ENCODE data around the gene SLC30A4. TPM values are rescaled to one million over a fixed set of nuclear protein-coding genes. Genes with fewer than 3 reads are reported as not detected.

Gene SLC30A4
- polyA plus RNA-seq, 1 donor (not counting 4 experiments of a cell fraction or from before 2014, with no cell fraction given): 3.3 TPM

- TF ChIP-seq CTCF (optimal IDR thresholded peaks at IDR 0.05 in 1 of 3, IDR thresholded peaks at IDR 0.05 in 1 of 3, conservative IDR thresholded peaks at IDR 0.05 in 1 of 3; ENCODE audit: extremely low read depth in 1 of 3, insufficient read depth in 2 of 3, low read length in 3 of 3) (no peak), EZH2 (IDR thresholded peaks at IDR 0.05; ENCODE audit: low read length) (no peak)
These were observed 78.9 kb downstream of the SLC30A4 start for GRCh38 chr15:45443645-45444044.

GRCh38 chr15:45442507-45443135 is 79.9 kb downstream of the SLC30A4 start:
- H3K4me1 ChIP-seq (ENCODE audit: control insufficient read depth, extremely low read depth, insufficient read depth, low read length): peaks cover 11% of the 10 kb centered on the region
- FAIRE-seq: no peak

More at GRCh38 chr15:45443645-45444044, 78.9 kb downstream of the SLC30A4 start:
- H3K4me1 ChIP-seq (ENCODE audit: control insufficient read depth, extremely low read depth, insufficient read depth, low read length): peaks cover 11% of the 10 kb centered on the region
- no peak overlapping the region for H3K9ac ChIP-seq (ENCODE audit: control insufficient read depth, extremely low read depth, insufficient read depth, low read length)
- H3K79me2 ChIP-seq (ENCODE audit: control insufficient read depth, insufficient read depth, low read length): no peaks in the 10 kb centered on the region
- DNase-seq (ENCODE audit: low read depth, low spot score) (no peak), FAIRE-seq (no peak)
- dilution Hi-C loops (cut with MboI; ENCODE audit: extremely low pct_ligation_motif_present, low sequenced_read_pairs): no loop called here
- no peak overlapping the region for H3K27ac ChIP-seq (ENCODE audit: control insufficient read depth, insufficient read depth, low read length)
- H3K27me3 ChIP-seq (ENCODE audit: control insufficient read depth, extremely low read depth, insufficient read depth, low read length): peaks cover 37% of the 10 kb centered on the region
- no peak overlapping the region for H3K4me3 ChIP-seq (ENCODE audit: control insufficient read depth in 2 of 3, extremely low read depth in 1 of 3, insufficient read depth in 2 of 3, low read depth in 1 of 3, low read length in 3 of 3)
- H3K36me3 ChIP-seq (ENCODE audit: control insufficient read depth in 2 of 2, extremely low read depth in 1 of 2, insufficient read depth in 2 of 2, low read length in 2 of 2): no peaks in the 10 kb centered on the region
- no peaks in the 10 kb centered on the region for H4K20me1 ChIP-seq (ENCODE audit: control insufficient read depth, extremely low read depth, insufficient read depth, low read length)
- H3K4me2 ChIP-seq (ENCODE audit: control insufficient read depth, extremely low read depth, insufficient read depth, low read depth, low read length): no peak overlapping the region
- H3K9me1 ChIP-seq (ENCODE audit: control insufficient read depth, extremely low read depth, insufficient read depth, low read length): no peaks in the 10 kb centered on the region
- H2AFZ ChIP-seq (ENCODE audit: control insufficient read depth, low read length): no peak overlapping the region
- no peaks in the 10 kb centered on the region for H3K9me3 ChIP-seq (ENCODE audit: control insufficient read depth, low read depth, low read length)

More at GRCh38 chr15:45442507-45443135, 79.9 kb downstream of the SLC30A4 start:
- Histone ChIP-seq H3K9me3 (ENCODE audit: control insufficient read depth, low read depth, low read length) (no peaks in the 10 kb centered on the region), H3K79me2 (ENCODE audit: control insufficient read depth, insufficient read depth, low read length) (no peaks in the 10 kb centered on the region), H2AFZ (ENCODE audit: control insufficient read depth, low read length) (no peak overlapping the region), H3K36me3 (ENCODE audit: control insufficient read depth in 2 of 2, extremely low read depth in 1 of 2, insufficient read depth in 2 of 2, low read length in 2 of 2) (no peaks in the 10 kb centered on the region), H3K27ac (ENCODE audit: control insufficient read depth, insufficient read depth, low read length) (no peak overlapping the region), H3K4me2 (ENCODE audit: control insufficient read depth, extremely low read depth, insufficient read depth, low read depth, low read length) (no peak overlapping the region), H3K4me3 (ENCODE audit: control insufficient read depth in 2 of 3, extremely low read depth in 1 of 3, insufficient read depth in 2 of 3, low read depth in 1 of 3, low read length in 3 of 3) (no peak overlapping the region), H3K27me3 (ENCODE audit: control insufficient read depth, extremely low read depth, insufficient read depth, low read length) (peaks cover 29% of the 10 kb centered on the region), H3K9ac (ENCODE audit: control insufficient read depth, extremely low read depth, insufficient read depth, low read length) (no peak overlapping the region), H3K9me1 (ENCODE audit: control insufficient read depth, extremely low read depth, insufficient read depth, low read length) (no peaks in the 10 kb centered on the region), H4K20me1 (ENCODE audit: control insufficient read depth, extremely low read depth, insufficient read depth, low read length) (no peaks in the 10 kb centered on the region)
- TF ChIP-seq EZH2 (IDR thresholded peaks at IDR 0.05; ENCODE audit: low read length) (no peak), CTCF (optimal IDR thresholded peaks at IDR 0.05 in 1 of 3, IDR thresholded peaks at IDR 0.05 in 1 of 3, conservative IDR thresholded peaks at IDR 0.05 in 1 of 3; ENCODE audit: extremely low read depth in 1 of 3, insufficient read depth in 2 of 3, low read length in 3 of 3) (no peak)
- dilution Hi-C loops (cut with MboI; ENCODE audit: extremely low pct_ligation_motif_present, low sequenced_read_pairs): no loop called here
- no peak for DNase-seq (ENCODE audit: low read depth, low spot score)
